HG02973 (cell line): ENCODE data around the gene NINJ1.

Experiments
- ATAC-seq: cut with Tn5 transposase; IDR thresholded peaks from one replicate; pipeline ENCODE4 v1.9.1; 2021; ENCODE audit warnings: moderate library complexity; ENCODE audit not compliant: unreplicated experiment

The NINJ1 gene

DNA sequence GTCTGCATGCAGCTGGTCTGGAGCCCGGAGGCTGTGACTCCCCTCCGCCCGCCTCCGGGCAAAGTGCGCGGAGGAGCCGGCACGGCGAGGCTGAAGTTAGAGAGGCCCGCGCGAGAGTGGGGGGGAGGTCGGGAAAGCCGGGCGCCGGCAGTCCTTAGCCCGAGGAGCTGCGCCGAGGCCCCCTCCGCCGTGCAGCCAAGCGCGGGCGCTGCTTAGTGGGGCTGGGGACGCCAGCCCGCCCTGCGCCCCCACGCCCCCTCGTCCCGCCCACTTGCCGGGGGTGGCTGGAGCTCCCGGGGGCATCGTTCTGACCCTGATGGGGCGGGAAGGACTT, 403 bp downstream of the NINJ1 start:
- no peak for ATAC-seq

DNA sequence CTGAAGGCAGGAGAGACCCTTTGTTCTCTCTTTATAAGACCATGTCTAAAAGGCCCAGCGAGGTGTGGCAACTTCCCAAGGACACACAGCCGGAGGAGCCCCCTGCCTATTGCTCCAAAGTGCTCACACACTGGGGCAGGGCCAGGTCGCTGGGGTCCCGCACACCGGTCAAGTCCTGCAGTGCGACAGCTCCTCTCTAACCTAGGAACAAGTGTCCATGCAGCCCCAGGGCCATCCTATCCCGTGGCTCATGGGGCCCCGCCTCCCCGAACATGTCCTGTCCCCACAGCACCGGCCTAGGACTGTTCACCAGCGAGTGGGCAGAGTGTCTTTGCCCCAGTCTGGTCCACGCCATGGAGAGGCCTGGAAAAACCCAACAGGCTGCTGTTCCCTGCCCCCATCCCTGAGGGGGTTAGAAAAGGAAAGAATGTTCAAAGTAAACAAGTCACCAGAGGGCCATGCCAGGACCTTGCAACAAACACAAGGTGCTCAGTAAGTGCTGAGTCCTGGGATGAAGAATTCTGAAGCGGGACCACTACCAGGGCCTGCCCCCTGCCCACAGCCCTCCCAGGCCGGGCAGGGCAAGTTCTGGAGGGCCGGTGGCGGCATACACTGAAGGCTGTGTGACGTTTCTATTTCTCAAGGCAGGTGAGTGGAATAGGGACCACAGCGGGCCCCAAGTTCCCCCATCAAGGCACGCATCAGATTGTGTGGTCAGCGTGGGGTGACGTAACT, 938 bp downstream of the NINJ1 start:
- ATAC-seq: peak; percentile 40

DNA sequence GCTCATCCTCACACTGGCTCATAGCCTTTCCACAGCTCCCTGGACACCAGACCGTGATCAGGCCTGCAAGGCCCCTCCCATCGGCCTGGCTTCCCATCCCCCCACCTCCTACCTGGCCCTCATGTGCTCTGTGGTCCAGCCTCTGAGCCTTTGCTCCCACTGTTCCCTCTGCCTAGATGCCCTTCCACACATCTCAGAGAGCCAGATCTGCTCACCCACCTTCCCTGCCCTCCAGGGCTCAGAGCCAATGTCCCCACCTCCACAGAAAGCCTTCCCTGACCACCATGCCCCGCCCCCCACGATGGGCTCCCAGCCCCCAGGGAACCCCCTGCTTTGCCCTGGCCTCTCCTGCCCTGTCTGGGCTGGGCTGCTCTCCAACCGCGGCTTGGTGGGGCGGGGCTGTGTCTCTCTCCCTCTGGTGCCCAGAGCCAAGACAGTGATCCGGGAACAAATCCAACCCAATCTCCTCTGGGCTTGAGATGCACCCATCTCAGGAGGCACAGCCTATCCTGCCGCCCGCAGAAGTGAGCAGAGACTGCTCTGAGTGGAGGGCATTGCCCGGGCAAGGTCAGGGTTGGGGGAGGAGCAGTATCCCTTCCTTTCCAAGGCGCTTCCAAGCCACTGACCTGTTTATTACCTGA, 1.6 kb downstream of the NINJ1 start:
- no peak for ATAC-seq

DNA sequence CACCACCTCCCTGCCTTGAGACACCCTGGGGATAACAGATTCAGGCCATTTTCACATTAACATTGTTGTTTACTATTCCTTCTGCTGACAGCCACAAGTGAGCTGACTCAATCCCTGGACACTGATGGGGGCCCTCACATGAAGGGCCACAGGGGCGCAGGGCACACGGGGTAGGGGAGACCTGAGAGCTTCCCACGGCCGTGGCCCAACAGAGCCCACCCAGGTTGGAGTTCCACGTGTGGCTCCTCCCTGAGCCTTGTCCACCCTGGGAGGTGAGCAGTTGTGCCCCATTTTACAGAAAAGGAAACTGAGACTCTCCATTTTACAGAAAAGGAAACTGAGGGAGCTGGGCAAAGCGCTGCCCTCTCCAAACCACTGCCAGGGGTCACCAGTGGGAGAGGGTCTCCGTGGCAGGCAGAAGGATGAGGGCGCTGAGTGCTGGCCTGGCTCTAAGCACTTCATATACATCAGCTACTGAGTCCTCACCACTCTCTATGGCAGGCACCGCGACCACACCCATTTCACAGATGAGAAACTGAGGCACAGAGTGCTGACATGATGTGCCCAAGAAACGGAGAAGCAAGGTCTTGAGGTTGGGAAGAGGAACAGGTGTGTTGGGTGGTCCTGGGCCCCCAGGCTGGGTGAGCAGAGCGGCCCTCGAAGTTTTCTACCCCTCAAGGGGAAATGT, 2.3 kb downstream of the NINJ1 start:
- no peak for ATAC-seq

DNA sequence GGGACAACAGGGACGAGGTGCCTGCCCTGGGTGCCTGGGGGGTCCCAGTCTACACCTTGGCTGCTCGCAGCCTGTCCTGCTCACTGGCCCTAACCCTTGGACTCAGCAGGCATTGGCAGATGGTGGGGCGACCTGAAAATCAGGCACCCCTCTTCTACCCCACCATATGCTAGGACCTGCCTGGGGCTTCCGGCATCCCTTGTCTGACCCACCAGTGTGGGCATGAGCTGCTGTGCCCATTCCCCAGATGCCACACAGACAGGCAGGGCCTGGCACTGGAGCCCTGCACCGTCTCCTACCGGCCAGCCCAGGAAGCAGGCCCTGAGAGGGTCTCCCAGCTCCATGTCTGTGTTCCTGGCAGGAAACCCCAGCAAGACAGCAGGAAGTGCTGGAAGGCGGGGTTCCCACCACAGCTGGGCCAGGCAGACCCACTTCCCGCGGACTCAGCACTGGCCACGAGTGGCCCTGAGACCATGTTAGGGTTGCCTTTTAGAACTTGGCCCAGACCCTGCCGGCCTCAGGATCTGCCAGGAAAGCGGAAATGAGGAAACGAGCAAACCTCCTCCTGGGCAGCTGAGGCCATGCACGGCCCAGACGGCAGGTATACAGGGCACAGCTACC, 3.1 kb downstream of the NINJ1 start:
- ATAC-seq: no peak

DNA sequence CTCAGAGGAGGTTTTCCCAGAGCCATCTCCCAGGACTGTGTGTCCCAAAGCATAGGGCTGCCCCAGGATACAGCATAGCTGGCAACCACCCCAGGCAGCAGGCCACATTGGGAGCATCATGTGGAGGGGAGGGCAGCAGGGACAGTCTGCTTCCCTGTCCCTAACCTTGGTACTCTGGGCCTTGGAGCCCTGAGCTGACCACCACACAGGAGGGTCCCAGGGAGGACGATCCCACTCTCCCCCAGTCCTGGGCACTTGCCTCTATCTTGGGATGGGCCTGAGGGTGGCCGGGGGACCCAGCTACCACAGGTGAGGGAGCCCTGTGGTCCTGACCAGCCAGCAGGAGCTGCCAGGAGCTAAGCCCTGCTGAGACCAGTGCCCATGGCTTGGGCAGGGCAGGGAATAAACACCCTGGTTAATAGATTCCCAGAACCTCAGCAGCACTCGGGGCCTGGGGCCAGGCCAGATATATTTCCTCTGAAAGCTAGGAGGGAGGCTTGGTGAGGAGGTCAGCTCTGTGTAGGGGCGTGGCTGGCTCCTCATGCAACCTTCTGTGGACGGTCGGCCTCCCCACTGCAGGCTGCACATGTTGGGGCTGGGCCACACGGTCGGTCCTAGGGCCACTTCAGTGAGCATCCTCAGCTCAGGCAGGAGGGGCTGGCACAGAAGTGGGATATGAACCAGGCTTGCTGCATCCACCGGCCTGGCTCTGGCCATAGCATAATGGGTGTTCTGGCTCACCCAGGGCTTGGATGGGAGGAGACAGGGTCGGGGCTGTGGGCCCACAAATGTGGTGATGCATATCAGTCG, 4.2 kb downstream of the NINJ1 start:
- ATAC-seq: no peak

- no peak for ATAC-seq
These were observed 4.8 kb downstream of the NINJ1 start for GRCh38 chr9:93129286-93129685.

- no peak for ATAC-seq
These were observed 5.3 kb downstream of the NINJ1 start for GRCh38 chr9:93128715-93129224.

- no peak for ATAC-seq
These were observed 5.9 kb downstream of the NINJ1 start for GRCh38 chr9:93128011-93128714.

- ATAC-seq: no peak
These were observed 6.6 kb downstream of the NINJ1 start for GRCh38 chr9:93127395-93127911.

GRCh38 chr9:93126825-93127368, 7.2 kb downstream of the NINJ1 start:
- ATAC-seq: no peak

DNA sequence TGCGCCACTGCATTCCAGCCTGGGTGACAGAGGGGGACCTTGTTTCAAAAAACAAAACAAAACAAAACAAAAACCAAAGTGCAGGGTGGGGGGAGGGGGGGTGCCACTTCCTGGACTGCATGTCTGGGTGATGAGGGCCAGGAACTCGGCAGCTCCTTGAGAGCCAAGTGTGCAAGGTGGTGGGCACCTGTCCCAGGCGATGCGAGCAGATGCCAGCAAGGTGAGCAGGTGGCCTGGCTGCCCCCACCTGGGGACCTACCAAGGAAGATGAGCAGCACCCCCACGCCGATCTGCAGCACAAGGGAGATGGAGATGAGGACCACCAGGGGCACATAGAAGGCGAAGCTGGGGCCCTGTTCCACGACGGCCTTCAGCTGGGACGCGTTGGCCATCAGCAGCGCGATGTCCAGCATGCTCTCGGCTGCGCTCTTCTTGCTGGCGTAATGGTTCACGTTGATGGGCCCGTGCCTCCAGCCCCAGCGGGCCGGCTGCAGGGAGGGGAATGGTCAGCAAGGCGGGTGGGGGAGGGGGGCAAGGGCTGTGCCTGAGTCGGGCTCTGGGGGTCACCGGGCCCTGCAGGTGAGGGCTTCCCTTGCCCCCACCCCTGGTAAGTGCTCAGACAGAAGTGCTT, 7.8 kb downstream of the NINJ1 start:
- ATAC-seq: no peak

- ATAC-seq: no peak
These were observed 8.6 kb downstream of the NINJ1 start for GRCh38 chr9:93125331-93125894.

DNA sequence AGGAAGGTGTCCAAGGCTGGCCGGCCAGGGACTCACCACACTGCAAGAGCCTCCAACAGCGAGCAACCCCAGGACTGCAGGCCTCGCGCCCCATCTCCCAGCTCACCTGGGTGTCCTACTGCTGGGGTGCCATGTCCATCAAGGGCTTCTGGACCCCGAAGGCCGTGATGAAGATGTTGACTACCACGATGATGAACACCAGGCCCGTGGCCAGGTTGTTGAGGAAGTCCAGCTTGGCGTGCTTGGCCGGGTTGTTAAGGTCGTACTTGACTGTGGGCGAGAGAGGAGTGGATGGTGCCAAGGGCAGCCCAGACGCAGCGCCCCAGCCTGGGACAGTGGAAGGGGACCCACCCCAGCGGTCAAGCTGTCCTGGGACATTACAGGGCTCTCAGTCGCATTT, 9.3 kb downstream of the NINJ1 start:
- no peak for ATAC-seq

DNA sequence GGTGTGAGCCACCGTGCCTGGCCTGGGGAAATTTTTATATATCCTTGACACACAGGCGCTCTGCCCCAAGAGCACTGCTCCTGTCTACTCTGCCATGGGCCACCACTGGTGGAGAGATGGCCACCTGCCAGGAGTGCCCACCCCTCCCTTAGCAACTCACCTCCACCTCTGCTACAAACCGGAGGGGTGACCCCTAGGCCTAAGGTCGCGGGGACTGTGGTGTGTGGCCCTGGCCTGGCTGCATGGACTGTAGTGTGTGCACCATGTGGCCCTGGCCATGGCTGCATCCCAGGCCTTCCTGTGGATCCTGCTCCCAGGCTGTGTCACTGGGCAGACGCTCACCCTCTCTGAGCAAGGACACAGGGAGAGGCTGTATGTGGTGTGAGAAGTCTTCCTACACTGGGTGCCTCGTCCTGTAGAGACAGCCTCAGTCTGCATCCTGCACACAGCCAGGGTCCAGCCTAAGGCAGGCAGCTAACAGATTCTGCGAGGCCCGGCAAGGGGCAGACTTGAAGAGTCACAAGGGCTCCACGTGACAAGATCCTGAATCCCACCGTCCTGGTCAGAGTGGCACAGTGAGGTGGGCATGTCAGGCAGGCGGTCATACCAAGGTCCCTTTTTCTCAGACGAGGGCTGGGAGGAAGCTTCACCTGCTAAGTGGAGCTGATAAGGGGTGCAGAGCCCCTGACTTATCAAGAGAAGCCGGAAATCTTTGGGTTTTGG, 10.3 kb downstream of the NINJ1 start:
- ATAC-seq: no peak

DNA sequence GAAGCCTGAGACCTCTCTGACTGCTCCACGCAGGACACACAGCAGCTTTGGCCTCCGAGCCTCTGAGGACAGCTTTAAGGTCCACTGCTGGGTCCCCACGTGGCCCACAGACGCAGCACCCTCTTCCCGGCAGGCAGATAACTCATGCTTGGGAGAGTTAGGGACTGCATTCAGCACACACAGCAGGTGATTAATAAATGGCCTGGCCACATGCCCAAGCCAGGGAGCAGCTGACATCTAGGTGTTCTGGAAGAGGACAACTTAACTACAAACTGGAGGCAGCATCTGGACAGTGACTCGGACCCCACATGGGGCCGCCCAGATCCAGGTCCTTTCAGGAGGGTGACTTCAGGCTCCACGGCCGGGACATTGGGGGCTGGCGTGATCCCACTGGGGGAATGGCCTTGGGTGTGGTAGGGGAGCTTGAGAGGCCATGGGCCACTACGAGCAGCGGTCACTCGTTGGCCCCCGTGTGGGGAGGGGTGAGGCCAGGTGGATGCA, 11.3 kb downstream of the NINJ1 start:
- no peak for ATAC-seq

GRCh38 chr9:93121316-93122241, 12.5 kb downstream of the NINJ1 start:
- ATAC-seq: no peak
